ENCODE measurements around the gene UGT1A8.

- TF ChIP-seq CTCF (IDR thresholded peaks at IDR 0.05) (no peak), POLR2A (IDR thresholded peaks at IDR 0.05) (no peak), POLR2AphosphoS5 (IDR thresholded peaks at IDR 0.05) (no peak)
Measured at GRCh38 chr2:233674314-233674713, 56.9 kb downstream of the UGT1A8 start.
